ENCODE results near the gene ABITRAM.
"Not testable (repeated sequence)": the region's sequence is repeated elsewhere in the genome, so short reads cannot be mapped to it uniquely, and the experiment has no call there.

The ABITRAM gene

DNA sequence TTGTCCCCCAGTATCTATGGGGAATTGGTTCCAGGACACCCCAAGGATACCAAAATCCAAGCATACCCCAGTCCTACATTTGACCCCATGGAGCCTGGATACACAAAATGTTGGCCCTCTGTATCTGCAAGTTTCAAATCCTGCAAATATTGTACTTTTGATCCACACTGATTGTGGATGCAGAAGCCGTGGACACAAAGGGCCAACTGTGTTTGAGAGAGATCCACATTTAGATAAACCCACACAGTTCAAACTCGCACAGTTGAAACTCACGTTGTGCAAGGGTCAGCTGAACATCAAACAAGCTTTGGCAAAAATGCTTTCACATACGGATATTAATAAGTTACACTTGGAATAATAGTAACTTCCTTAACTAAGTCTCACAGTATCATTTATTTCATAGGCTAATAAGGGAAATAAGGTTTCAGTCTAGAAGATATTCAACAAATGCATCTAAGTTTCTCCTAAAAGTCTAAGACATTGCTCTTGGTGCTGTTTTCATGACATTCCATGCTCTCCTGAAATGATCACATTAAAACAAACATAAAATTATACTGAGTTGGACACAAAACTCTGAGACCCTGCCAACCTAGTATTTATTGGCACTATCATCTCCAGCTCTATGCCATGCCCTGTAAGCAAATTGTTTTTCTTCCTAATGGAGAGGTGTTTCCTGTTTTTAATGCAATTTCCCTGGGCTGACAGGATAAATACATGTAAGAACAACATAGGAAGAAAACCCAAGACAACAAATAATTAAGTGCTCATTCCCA, 39.8 kb upstream of the ABITRAM start:
- Histone ChIP-seq H3K79me2 (ENCODE audit: low read length) (no peaks in the 10 kb centered on the region), H2AFZ (ENCODE audit: low read depth, low read length) (no peak overlapping the region), H3K36me3 (replicated peaks; ENCODE audit: low read depth, low read length) (peaks cover 47% of the 10 kb centered on the region), H4K20me1 (ENCODE audit: insufficient read depth, low read length) (no peaks in the 10 kb centered on the region), H3K27ac (ENCODE audit: low read length) (no peak overlapping the region), H3K4me3 (ENCODE audit: low read length) (no peak overlapping the region), H3K27me3 (ENCODE audit: low read depth, low read length) (no peaks in the 10 kb centered on the region), H3K9me3 (ENCODE audit: insufficient read depth, low read length) (no peaks in the 10 kb centered on the region), H3K9ac (ENCODE audit: low read length) (no peak overlapping the region), H3K4me1 (ENCODE audit: low read length) (no peaks in the 10 kb centered on the region), H3K4me2 (ENCODE audit: low read length) (no peak overlapping the region)
- TF ChIP-seq, protein P1, sequence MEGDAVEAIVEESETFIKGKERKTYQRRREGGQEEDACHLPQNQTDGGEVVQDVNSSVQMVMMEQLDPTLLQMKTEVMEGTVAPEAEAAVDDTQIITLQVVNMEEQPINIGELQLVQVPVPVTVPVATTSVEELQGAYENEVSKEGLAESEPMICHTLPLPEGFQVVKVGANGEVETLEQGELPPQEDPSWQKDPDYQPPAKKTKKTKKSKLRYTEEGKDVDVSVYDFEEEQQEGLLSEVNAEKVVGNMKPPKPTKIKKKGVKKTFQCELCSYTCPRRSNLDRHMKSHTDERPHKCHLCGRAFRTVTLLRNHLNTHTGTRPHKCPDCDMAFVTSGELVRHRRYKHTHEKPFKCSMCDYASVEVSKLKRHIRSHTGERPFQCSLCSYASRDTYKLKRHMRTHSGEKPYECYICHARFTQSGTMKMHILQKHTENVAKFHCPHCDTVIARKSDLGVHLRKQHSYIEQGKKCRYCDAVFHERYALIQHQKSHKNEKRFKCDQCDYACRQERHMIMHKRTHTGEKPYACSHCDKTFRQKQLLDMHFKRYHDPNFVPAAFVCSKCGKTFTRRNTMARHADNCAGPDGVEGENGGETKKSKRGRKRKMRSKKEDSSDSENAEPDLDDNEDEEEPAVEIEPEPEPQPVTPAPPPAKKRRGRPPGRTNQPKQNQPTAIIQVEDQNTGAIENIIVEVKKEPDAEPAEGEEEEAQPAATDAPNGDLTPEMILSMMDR (IDR thresholded peaks at IDR 0.05; ENCODE audit: low read depth, low read length): no peak
- no peak for TF ChIP-seq EZH2phosphoT487 (IDR thresholded peaks at IDR 0.05; ENCODE audit: low read depth)

DNA sequence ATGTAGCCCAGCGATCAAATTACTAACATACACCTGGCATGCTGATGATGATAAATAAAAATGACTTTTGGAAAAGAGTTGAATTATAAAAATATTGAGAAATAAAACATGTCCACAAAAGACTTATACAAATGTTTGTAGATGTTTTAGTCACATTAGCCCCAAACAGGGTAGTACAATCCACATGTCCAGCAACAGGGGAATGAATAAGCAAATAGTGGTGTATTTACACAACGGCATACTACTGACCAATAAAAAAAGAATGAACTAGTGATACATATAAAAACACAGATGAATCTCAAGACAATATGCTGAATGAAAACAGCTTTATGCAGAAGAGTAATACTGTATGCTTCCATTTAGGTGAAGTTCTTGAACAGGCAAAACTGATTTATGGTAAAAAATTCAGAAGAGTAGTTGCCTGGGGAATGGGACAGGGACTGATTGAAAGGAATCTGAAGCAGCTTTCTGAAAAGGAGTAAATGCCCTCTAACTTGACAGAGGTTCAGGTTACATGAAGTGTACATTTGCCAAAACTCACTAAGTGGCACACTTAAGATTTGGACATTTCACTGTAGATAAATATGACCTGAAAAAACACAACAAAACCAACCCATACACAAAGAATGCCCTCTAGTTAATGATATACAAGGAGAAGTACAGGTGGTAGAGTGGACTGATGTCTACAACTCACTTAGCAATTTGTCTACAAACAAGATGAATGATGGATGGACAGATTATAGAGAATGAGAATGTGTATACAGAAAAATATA, 36.7 kb upstream of the ABITRAM start:
- H3K27ac ChIP-seq (ENCODE audit: low read length): no peak overlapping the region
- no peak overlapping the region for H3K9ac ChIP-seq (ENCODE audit: low read length)
- no peaks in the 10 kb centered on the region for H3K27me3 ChIP-seq (ENCODE audit: low read depth, low read length)
- TF ChIP-seq EZH2phosphoT487 (IDR thresholded peaks at IDR 0.05; ENCODE audit: low read depth): no peak
- TF ChIP-seq, protein P1 (IDR thresholded peaks at IDR 0.05; ENCODE audit: low read depth, low read length): no peak
- peaks cover 49% of the 10 kb centered on the region for H3K36me3 ChIP-seq (replicated peaks; ENCODE audit: low read depth, low read length)
- no peak overlapping the region for H3K4me3 ChIP-seq (ENCODE audit: low read length)
- no peak overlapping the region for H3K4me2 ChIP-seq (ENCODE audit: low read length)
- no peak overlapping the region for H2AFZ ChIP-seq (ENCODE audit: low read depth, low read length)
- H3K79me2 ChIP-seq (ENCODE audit: low read length): no peaks in the 10 kb centered on the region
- no peaks in the 10 kb centered on the region for H4K20me1 ChIP-seq (ENCODE audit: insufficient read depth, low read length)
- no peaks in the 10 kb centered on the region for H3K4me1 ChIP-seq (ENCODE audit: low read length)
- H3K9me3 ChIP-seq (ENCODE audit: insufficient read depth, low read length): no peaks in the 10 kb centered on the region

DNA sequence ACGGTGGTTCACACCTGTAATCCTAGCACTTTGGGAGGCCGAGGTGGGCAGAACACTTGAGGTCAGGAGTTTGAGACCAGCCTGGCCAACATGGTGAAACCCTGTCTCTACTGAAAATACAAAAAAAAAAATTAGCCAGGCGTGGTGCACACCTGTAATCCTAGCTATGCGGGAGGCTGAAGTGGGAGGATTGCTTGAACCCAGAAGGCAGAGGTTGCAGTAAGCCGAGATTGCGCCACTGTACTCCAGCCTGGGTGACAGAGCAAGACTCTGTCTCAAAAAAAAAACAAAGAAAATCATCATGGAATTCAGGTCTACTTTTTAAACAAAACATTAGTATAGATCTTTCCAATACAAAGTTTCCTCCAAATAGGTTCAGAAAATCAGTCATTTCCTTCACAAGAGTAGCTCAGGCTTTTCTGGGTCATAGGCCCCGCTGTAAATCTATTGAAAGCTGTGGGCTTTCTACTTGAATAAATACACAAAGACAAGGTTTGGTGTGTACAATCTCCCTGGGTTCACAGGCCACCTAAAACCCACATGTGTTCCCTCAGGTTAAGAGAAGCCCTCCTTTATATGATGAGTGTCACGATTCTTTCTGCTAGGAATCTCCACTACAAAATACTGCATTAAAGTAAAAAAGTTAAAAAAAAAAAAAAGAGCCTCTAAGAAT, 35.0 kb upstream of the ABITRAM start:
- H3K79me2 ChIP-seq (ENCODE audit: low read length); H2AFZ ChIP-seq (ENCODE audit: low read depth, low read length); H3K27me3 ChIP-seq (ENCODE audit: low read depth, low read length); H3K27ac ChIP-seq (ENCODE audit: low read length); H3K4me1 ChIP-seq (ENCODE audit: low read length); H3K9ac ChIP-seq (ENCODE audit: low read length); H3K4me3 ChIP-seq (ENCODE audit: low read length); H4K20me1 ChIP-seq (ENCODE audit: insufficient read depth, low read length); H3K4me2 ChIP-seq (ENCODE audit: low read length); H3K9me3 ChIP-seq (ENCODE audit: insufficient read depth, low read length): not testable (repeated sequence)
- peaks cover 49% of the 10 kb centered on the region for H3K36me3 ChIP-seq (replicated peaks; ENCODE audit: low read depth, low read length)

DNA sequence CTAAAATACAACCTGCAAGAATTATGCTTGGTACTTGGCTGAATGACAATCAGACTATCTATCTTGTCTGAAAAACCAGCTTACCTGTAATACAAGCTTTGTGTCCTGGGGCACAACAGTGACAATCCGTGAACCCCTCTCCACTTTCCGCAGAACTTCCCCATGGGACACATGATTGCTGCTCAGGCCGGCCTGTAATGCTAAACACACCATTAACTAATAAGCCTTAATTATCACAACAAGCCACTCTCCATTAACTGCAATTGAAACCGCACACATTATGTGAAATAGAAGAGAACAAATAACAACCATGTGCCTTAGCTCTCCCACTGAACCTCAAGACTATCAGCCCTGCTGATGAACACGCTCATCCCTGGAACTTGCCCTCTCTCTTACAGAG, 34.0 kb upstream of the ABITRAM start:
- H3K4me1 ChIP-seq (ENCODE audit: low read length): no peaks in the 10 kb centered on the region
- H3K9me3 ChIP-seq (ENCODE audit: insufficient read depth, low read length): no peaks in the 10 kb centered on the region
- no peaks in the 10 kb centered on the region for H3K27me3 ChIP-seq (ENCODE audit: low read depth, low read length)
- H3K4me3 ChIP-seq (ENCODE audit: low read length): no peak overlapping the region
- no peak overlapping the region for H3K9ac ChIP-seq (ENCODE audit: low read length)
- H3K4me2 ChIP-seq (ENCODE audit: low read length): no peak overlapping the region
- TF ChIP-seq, protein P1 (IDR thresholded peaks at IDR 0.05; ENCODE audit: low read depth, low read length): no peak
- no peak for TF ChIP-seq EZH2phosphoT487 (IDR thresholded peaks at IDR 0.05; ENCODE audit: low read depth)
- peaks cover 40% of the 10 kb centered on the region for H3K36me3 ChIP-seq (replicated peaks; ENCODE audit: low read depth, low read length)
- no peaks in the 10 kb centered on the region for H3K79me2 ChIP-seq (ENCODE audit: low read length)
- no peak overlapping the region for H2AFZ ChIP-seq (ENCODE audit: low read depth, low read length)
- H3K27ac ChIP-seq (ENCODE audit: low read length): no peak overlapping the region
- H4K20me1 ChIP-seq (ENCODE audit: insufficient read depth, low read length): no peaks in the 10 kb centered on the region
